ENCODE data around the gene EFCAB8. TPM values are rescaled to one million over a fixed set of nuclear protein-coding genes. Genes with fewer than 3 reads are reported as not detected.

Gene EFCAB8
- total RNA-seq, 2 donors from 2014 or later: 0.32 to 1.8 TPM

GRCh38 chr20:32988008-32988407, 129.3 kb downstream of the EFCAB8 start:
- no peak for DNase-seq
- H3K36me3 Mint-ChIP-seq (ENCODE audit: low read depth): no peaks in the 10 kb centered on the region

GRCh38 chr20:32989507-32990283, 131.0 kb downstream of the EFCAB8 start:
- Mint-ChIP-seq H3K36me3 (ENCODE audit: low read depth) (peaks cover 2% of the 10 kb centered on the region), H3K4me1 (peaks cover 13% of the 10 kb centered on the region), H3K4me3 (peak overlapping the region; percentile 12), H3K27me3 (no peaks in the 10 kb centered on the region), H3K27ac (no peak overlapping the region)
- ATAC-seq (no peak), DNase-seq (no peak)
- H3K9me3 ChIP-seq (ENCODE audit: control insufficient read depth, low read length, poor library complexity, severe bottlenecking): no peaks in the 10 kb centered on the region

More at GRCh38 chr20:32988008-32988407, 129.3 kb downstream of the EFCAB8 start:
- peak; percentile 51 for ATAC-seq
- Mint-ChIP-seq H3K27me3 (no peaks in the 10 kb centered on the region), H3K27ac (no peak overlapping the region), H3K4me1 (peaks cover 17% of the 10 kb centered on the region), H3K4me3 (no peak overlapping the region)
- no peaks in the 10 kb centered on the region for H3K9me3 ChIP-seq (ENCODE audit: control insufficient read depth, low read length, poor library complexity, severe bottlenecking)

DNA sequence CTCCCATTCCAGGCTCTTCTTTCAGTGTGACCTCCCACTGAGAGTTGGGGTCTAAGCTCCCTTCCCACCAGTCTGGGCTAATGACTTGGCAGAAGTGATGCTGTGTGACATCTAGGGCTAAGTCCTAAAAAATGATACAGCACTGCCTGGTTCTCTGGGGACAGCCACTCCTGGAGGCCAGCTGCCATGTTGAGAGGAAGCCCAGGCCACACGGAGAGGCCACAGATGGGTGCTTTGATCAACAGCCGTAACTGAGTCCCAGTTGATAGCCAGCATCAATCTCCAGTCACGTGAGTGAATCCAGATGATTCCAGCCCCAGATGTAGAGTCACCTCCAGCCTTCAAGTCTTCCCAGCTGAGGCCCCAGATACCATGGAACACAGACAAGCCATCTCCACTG, 131.7 kb downstream of the EFCAB8 start:
- ATAC-seq (no peak), DNase-seq (no peak)
- no peaks in the 10 kb centered on the region for H3K9me3 ChIP-seq (ENCODE audit: control insufficient read depth, low read length, poor library complexity, severe bottlenecking)
- Mint-ChIP-seq H3K4me3 (no peak overlapping the region), H3K27ac (no peak overlapping the region), H3K4me1 (peaks cover 13% of the 10 kb centered on the region), H3K36me3 (ENCODE audit: low read depth) (peaks cover 2% of the 10 kb centered on the region), H3K27me3 (no peaks in the 10 kb centered on the region)

DNA sequence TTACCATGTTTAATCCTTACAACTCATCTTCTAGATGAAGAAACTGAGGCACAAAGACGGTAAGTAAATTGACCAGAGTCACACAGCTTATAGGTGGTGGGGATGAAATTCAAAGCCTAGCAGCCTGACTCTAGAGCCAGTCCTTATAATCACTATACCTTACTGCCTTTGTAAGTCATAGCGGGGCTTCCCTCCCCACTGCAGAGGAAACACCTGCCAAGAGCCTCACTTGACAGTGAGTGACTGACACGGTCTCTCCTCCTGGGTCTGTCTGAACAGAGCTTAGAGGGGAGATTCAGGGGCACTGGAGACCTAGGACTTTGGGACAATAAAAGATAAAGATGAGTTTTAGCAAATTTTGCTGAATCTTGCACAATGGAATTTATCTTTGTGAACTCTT, 132.7 kb downstream of the EFCAB8 start:
- peak; percentile 45 for ATAC-seq
- Mint-ChIP-seq H3K36me3 (ENCODE audit: low read depth) (peaks cover 2% of the 10 kb centered on the region), H3K4me3 (no peak overlapping the region), H3K4me1 (peaks cover 9% of the 10 kb centered on the region), H3K27ac (peak overlapping the region; percentile 65), H3K27me3 (no peaks in the 10 kb centered on the region)
- H3K9me3 ChIP-seq (ENCODE audit: control insufficient read depth, low read length, poor library complexity, severe bottlenecking): no peaks in the 10 kb centered on the region
- DNase-seq: no peak

- Mint-ChIP-seq H3K4me1 (peaks cover 8% of the 10 kb centered on the region), H3K4me3 (no peak overlapping the region), H3K36me3 (ENCODE audit: low read depth) (peaks cover 2% of the 10 kb centered on the region), H3K27ac (no peak overlapping the region), H3K27me3 (no peaks in the 10 kb centered on the region)
- H3K9me3 ChIP-seq (ENCODE audit: control insufficient read depth, low read length, poor library complexity, severe bottlenecking): no peaks in the 10 kb centered on the region
- ATAC-seq (no peak), DNase-seq (no peak)
Observed at GRCh38 chr20:32991792-32992641, 133.3 kb downstream of the EFCAB8 start.

DNA sequence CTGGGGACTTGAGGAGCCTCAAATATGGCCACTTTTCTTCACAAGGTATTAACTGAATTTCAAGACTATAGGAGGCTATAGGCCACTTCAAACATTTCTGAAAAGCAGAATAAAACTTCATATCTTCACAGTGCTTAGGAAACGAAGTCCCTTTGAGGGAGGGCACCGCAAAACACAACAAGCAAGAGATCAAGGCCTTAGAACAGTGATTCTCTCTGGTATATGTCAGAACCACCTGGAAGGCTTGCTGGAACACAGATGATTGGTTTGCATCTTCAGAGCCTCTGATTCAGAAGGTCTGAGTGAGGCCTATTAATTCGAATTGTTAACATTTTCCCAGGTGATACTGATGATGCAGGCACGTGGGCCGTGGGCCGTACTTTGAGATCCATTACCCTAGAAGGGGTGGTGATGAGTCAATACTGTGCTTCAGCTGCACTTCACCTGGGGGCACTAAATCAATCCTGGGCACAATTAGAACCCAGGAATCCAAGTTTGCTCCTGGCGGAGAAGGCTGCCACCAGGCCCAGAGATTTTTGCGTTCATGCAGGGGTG, 134.8 kb downstream of the EFCAB8 start:
- Mint-ChIP-seq H3K4me1 (peaks cover 7% of the 10 kb centered on the region), H3K27me3 (no peaks in the 10 kb centered on the region), H3K36me3 (ENCODE audit: low read depth) (peaks cover 2% of the 10 kb centered on the region), H3K4me3 (no peak overlapping the region), H3K27ac (no peak overlapping the region)
- no peaks in the 10 kb centered on the region for H3K9me3 ChIP-seq (ENCODE audit: control insufficient read depth, low read length, poor library complexity, severe bottlenecking)
- DNase-seq: no peak
- ATAC-seq: no peak

GRCh38 chr20:32995802-32996201, 137.1 kb downstream of the EFCAB8 start:
- DNase-seq (no peak), ATAC-seq (no peak)
- Mint-ChIP-seq H3K4me1 (peaks cover 10% of the 10 kb centered on the region), H3K27ac (no peak overlapping the region), H3K36me3 (ENCODE audit: low read depth) (peaks cover 2% of the 10 kb centered on the region), H3K27me3 (no peaks in the 10 kb centered on the region), H3K4me3 (no peak overlapping the region)
- H3K9me3 ChIP-seq (ENCODE audit: control insufficient read depth, low read length, poor library complexity, severe bottlenecking): no peaks in the 10 kb centered on the region

DNA sequence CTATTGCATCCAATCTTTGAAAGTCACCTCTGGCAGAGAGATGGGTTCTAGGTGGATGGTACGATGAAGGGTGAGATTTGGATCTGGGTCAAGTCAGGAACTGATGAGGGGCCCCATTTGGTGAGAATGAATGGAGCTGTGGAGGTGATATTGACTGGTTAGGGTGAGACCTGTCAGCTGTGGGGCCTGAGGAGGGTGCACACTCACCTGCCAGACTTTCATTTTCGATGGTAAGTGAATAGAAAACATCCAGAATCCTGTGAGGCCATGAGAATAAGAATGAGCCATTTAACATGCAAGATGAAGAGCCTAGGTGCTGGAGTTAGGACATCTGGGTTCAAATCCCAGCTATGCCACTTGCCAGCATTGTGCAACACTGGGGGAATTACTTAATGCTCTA, 138.7 kb downstream of the EFCAB8 start:
- Mint-ChIP-seq H3K27me3 (no peaks in the 10 kb centered on the region), H3K4me3 (no peak overlapping the region), H3K27ac (peak overlapping the region; percentile 4), H3K36me3 (ENCODE audit: low read depth) (peaks cover 2% of the 10 kb centered on the region), H3K4me1 (peaks cover 12% of the 10 kb centered on the region)
- DNase-seq (no peak), ATAC-seq (no peak)
- no peaks in the 10 kb centered on the region for H3K9me3 ChIP-seq (ENCODE audit: control insufficient read depth, low read length, poor library complexity, severe bottlenecking)

DNA sequence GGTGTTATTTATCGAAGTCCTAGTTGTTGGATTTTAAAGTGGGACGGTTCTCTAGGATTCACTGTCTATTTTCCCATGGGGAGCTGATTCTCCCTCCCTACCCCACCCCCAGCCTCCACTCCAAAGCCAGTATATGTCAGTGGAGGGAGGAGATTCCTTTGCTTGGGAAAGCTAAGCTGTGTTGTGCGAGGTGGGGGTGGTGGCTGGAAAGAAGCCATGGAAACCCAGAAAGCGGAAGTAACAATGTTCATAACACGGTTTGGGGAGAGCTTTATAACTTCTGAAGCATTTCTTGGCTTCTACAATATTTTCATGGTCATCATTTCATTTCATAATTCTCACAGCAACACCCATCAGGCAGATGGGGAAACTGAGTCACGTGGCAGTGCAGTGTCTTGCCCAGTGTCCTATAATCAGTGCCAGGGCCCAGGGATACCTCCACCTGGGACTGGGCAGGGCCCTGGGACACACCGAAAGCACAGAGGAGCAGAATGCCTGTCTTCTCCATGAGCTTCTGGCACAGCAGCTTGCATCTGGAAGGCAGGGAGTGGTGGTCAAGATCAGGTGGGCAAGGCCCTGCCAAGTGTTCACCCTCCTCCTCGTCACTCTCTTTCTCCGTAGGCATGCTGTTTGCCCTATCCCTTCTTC, 141.0 kb downstream of the EFCAB8 start:
- no peak overlapping the region for H3K4me3 Mint-ChIP-seq
- ATAC-seq (no peak), DNase-seq (no peak)
- no peaks in the 10 kb centered on the region for H3K36me3 Mint-ChIP-seq (ENCODE audit: low read depth)
- H3K4me1 Mint-ChIP-seq: peaks cover 12% of the 10 kb centered on the region
- H3K27me3 Mint-ChIP-seq: no peaks in the 10 kb centered on the region
- H3K9me3 ChIP-seq (ENCODE audit: control insufficient read depth, low read length, poor library complexity, severe bottlenecking): no peaks in the 10 kb centered on the region
- H3K27ac Mint-ChIP-seq: no peak overlapping the region

- no peaks in the 10 kb centered on the region for H3K27me3 Mint-ChIP-seq
- H3K36me3 Mint-ChIP-seq (ENCODE audit: low read depth): no peaks in the 10 kb centered on the region
- no peak for DNase-seq
- peak overlapping the region; percentile 2 for H3K27ac Mint-ChIP-seq
- no peaks in the 10 kb centered on the region for H3K9me3 ChIP-seq (ENCODE audit: control insufficient read depth, low read length, poor library complexity, severe bottlenecking)
- ATAC-seq: no peak
- H3K4me1 Mint-ChIP-seq: peaks cover 12% of the 10 kb centered on the region
- no peak overlapping the region for H3K4me3 Mint-ChIP-seq
Observed at GRCh38 chr20:33000802-33001466, 142.2 kb downstream of the EFCAB8 start.

GRCh38 chr20:33002087-33002808, 143.5 kb downstream of the EFCAB8 start:
- no peak for ATAC-seq
- H3K4me1 Mint-ChIP-seq: peaks cover 12% of the 10 kb centered on the region
- no peaks in the 10 kb centered on the region for H3K36me3 Mint-ChIP-seq (ENCODE audit: low read depth)
- no peak overlapping the region for H3K4me3 Mint-ChIP-seq
- no peak for DNase-seq
- no peaks in the 10 kb centered on the region for H3K27me3 Mint-ChIP-seq
- no peaks in the 10 kb centered on the region for H3K9me3 ChIP-seq (ENCODE audit: control insufficient read depth, low read length, poor library complexity, severe bottlenecking)
- peak overlapping the region; percentile 71 for H3K27ac Mint-ChIP-seq

DNA sequence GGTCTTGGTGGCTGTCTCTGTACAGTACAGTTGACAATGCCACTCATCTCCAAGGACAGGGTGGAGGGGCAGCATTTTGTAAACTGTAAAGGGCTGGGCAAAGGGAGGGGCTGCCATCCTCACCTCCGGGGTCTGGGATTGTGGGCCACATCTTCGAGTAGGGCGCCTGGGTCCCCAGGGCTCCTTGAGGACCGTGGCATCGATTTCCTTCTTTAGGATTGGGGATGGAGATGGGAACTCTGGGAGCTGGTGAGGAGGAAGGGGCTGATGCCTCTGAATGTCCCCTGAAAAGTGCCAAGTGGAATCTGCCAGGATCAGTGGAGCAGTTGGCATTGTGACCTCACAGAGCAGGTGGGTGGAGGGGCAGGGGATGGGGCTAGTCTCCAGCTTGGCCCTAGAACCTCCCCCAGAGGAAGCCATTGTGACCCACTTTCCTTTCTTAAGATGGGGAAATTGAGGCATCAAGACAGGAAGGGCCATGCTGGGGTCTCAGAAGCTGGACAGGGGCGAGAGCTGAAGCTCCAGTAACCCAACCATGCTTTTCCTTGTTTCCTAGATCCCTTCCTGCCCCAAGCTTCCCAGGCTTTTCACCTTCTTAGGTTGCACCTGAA, 145.5 kb downstream of the EFCAB8 start, which contains the start of gene SUN5:
SUN5 (minus strand) TSS at position 293 of the 611 bp plus-strand sequence; CDS start at position 200, 93 bp downstream.
- H3K4me3 Mint-ChIP-seq: no peak within 1 kb of the TSS
- no peak for DNase-seq
- H3K36me3 Mint-ChIP-seq (ENCODE audit: low read depth): no peaks in the 10 kb centered on the region
- H3K4me1 Mint-ChIP-seq: peaks cover 13% of the 10 kb centered on the region
- peak within 1 kb of the TSS; percentile 0 for H3K27ac Mint-ChIP-seq
- no peak for ATAC-seq
- no peaks in the 10 kb centered on the region for H3K9me3 ChIP-seq (ENCODE audit: control insufficient read depth, low read length, poor library complexity, severe bottlenecking)
- H3K27me3 Mint-ChIP-seq: no peaks in the 10 kb centered on the region

Measured in T-helper 17 cell (primary cell).